Epithelial cell of esophagus (primary cell): ENCODE measurements around the gene GLS.

Experiments
- DNase-seq: peaks from one replicate; pipeline ENCODE4 v3.0.0; 2010; ENCODE audit warnings: low read depth
- H3K4me3 ChIP-seq: 2 replicates; pipeline ENCODE4 v1.5.1; 2011; ENCODE audit warnings: mild to moderate bottlenecking, low read length, control low read depth
- TF ChIP-seq, protein P1 (sequence below): IDR thresholded peaks from 2 replicates; pipeline ENCODE4 v1.5.1; 2011; ENCODE audit warnings: low read depth, mild to moderate bottlenecking, low read length, control low read depth, inconsistent platforms; ENCODE audit not compliant: insufficient read depth; ENCODE audit errors: missing control alignments

Gene GLS

DNA sequence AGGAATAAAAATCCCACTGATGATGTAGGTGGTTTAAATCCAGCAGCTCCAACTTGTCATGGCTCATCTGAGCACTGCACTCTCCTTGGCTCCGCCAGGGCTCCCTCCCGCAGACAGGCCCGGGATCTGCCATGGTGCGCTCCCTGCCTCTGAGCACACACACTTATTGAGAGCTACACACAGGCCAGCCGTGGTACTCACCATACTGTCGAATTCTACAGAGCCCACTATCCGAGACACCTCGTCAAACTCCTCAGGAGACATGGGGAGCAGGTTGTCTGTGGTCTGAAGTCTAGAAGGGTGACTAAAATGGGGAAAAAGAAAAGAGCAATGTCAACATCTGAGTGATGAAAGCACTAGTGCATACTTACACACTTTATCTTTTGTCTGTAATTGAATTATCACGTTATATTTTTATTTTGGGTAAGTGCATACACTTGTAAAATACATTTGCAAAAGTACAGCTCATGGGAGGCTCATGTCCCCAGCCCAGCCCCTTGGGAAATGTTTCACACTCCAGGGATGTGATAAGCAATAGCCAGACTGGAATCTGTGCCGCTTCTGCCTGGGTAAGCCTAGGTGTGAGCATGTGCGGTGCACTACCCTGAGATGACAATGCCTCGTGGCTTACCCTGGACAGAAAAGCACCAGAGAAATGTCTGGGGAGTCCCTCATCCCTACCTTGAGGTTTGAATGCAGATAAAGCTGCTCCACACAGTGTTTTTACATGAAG lies 94.2 kb downstream of the GLS start:
- no peak overlapping the region for H3K4me3 ChIP-seq
- TF ChIP-seq, protein P1, sequence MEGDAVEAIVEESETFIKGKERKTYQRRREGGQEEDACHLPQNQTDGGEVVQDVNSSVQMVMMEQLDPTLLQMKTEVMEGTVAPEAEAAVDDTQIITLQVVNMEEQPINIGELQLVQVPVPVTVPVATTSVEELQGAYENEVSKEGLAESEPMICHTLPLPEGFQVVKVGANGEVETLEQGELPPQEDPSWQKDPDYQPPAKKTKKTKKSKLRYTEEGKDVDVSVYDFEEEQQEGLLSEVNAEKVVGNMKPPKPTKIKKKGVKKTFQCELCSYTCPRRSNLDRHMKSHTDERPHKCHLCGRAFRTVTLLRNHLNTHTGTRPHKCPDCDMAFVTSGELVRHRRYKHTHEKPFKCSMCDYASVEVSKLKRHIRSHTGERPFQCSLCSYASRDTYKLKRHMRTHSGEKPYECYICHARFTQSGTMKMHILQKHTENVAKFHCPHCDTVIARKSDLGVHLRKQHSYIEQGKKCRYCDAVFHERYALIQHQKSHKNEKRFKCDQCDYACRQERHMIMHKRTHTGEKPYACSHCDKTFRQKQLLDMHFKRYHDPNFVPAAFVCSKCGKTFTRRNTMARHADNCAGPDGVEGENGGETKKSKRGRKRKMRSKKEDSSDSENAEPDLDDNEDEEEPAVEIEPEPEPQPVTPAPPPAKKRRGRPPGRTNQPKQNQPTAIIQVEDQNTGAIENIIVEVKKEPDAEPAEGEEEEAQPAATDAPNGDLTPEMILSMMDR: no peak
- no peak for DNase-seq

DNA sequence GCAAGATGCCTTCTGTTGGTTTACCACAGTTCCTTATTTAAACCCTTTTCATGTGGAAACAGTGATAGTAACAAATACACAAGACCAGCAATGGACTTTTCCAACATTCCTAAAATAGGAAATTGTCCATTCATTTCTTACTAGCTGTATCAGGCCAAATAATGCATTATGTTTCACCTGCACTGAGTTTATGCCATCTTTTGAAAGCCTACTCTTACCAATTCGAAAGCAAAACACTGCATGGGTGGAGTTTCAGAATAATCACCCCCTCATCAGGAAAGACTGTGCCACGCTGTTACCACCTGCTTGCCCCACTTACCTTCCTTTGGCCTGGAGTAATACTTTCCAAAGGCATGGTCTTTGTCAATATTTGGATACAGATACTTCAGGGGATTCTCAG lies 95.9 kb downstream of the GLS start:
- TF ChIP-seq, protein P1: no peak
- H3K4me3 ChIP-seq: no peak overlapping the region
- no peak for DNase-seq

DNA sequence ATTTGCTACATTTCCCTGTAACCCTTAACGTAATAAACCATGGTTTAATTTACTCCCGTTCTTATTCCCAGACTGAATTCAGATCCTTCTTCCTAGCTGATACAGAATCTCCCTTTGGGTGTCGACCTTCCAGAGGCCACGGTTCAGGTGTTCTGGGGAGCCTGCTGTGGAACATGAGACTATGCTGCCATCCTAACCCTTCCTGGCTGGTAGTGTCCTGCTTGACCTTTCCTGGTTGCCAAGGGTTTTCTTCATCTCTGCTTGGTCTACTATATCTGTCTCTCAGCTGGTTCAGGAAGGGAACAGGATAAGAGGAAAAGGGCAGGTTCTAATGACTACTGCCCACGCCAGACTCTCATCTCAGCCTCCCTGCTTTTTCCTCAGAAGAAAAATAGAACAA lies 96.9 kb downstream of the GLS start:
- no peak overlapping the region for H3K4me3 ChIP-seq
- TF ChIP-seq, protein P1: no peak
- DNase-seq: no peak

DNA sequence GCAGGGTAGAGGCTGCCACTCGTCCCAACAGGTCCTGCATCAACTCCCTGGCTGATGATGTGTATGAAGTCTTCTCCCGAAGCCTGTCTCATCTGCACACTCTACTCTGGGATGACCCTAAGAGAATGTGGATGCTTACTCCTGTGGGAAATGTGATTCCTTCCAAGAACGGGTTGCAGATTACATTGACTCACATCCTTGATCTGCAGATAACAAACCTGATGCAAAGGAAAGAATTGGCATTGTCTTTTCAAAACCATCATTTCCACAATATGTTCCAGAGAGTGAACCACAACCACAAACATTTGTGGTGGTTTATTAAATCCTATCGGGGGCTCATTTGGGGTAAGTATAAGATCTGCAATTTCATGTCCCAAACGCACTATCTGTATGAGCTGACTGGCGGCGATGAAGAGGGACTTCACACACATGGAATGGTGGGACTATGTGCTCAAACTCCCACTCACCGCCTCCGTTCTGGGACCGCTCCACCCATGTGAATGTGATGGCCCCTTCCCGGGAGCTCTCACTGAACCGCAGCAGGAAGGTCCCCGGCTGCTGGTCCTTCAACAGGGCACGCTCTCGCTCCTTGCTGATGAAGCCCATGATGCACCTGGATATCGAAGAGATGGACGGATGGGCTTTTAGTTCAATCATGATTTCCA lies 97.9 kb downstream of the GLS start:
- H3K4me3 ChIP-seq: no peak overlapping the region
- TF ChIP-seq, protein P1: no peak
- no peak for DNase-seq

DNA sequence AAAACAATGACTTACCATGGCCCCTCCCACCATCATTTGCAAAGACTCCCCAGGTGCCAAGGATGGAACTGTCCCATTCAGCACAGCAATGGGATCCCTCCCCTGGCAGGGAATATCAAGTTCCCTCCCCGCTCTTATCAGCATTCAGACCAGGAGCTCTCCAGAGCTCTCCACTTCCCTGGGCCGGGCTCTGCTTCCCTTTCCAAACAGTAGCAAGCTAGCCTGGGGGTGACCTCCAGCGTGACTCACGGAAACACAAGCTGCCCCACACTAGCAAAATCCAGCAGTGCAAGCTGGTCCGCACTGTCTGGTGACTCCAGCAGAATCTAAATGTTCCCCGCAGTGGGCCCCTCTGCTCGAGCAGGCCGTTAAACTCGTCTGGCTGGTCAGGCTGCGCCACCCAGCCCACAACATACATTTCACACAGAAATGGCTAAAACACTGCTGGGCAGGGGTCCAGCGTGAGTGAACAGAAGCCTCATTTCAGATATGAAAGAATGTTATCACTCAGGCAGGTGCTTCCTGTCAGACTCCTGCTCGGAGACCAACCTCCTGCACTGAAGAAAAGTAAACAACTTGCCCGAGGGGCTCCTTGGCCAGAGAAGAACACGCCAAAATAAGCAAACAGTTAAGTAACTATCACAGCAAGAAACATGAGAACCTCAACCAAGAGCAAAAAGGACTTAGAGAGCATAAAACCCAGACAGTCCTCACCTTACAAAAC lies 99.4 kb downstream of the GLS start:
- no peak overlapping the region for H3K4me3 ChIP-seq
- DNase-seq: peak; percentile 91
- TF ChIP-seq, protein P1: no peak

DNA sequence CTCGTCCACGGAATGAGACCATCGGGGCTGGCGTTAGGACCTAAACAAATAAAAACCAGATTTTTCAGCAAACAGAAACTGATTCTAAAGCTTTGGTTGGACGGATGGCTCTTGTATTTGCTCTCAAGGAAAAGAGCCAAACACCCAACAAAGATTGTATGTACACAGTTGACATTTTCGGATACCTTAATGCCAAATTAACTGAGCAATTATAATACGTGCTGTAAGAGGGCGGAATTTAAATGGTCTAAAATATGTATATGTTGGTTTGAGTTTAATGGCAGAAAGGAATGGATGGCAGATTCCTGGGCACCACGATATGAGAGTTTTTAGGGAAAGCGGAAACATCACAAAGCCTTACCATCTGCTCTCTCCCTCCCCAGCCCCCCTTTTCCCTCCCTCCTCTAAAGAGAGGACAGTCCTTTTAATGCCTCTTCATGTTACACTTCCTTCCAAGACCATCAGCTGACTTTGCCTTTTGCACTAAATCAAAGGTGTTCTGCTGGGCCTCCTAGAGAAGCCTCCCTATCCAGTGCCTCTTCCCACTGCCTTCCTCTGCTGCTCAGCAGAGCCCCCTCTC lies 100.1 kb downstream of the GLS start:
- DNase-seq: no peak
- no peak overlapping the region for H3K4me3 ChIP-seq
- TF ChIP-seq, protein P1: no peak
